Large intestine (tissue), 3 donors: ENCODE results near the gene WDR64. TPM values are rescaled to one million over a fixed set of nuclear protein-coding genes. Genes with fewer than 3 reads are reported as not detected.

Source experiments
- DNase-seq, 2 donors: peaks; one replicate each; pipeline versions ENCODE4 v3.0.0 to v3.0.0-alpha.2; 2013
- H3K27ac ChIP-seq: one replicate; pipeline ENCODE4 v1.5.1; 2013; ENCODE audit warnings: low read length
- H3K27me3 ChIP-seq: 2 replicates; pipeline ENCODE4 v1.6.1; 2013; ENCODE audit warnings: low read length; ENCODE audit not compliant: control insufficient read depth, insufficient read depth
- H3K36me3 ChIP-seq: 2 replicates; pipeline ENCODE4 v1.6.1; 2013; ENCODE audit warnings: low read length; ENCODE audit not compliant: control insufficient read depth, insufficient read depth
- H3K4me1 ChIP-seq: one replicate; pipeline ENCODE4 v1.6.1; 2013; ENCODE audit warnings: low read length; ENCODE audit not compliant: control insufficient read depth, insufficient read depth
- H3K4me3 ChIP-seq: one replicate; pipeline ENCODE4 v1.5.1; 2013; ENCODE audit warnings: low read length
- H3K9me3 ChIP-seq: one replicate; pipeline ENCODE4 v1.6.1; 2013; ENCODE audit warnings: mild to moderate bottlenecking, low read depth, low read length, moderate library complexity; ENCODE audit not compliant: control insufficient read depth
- WGBS: methylation state at CpG from one replicate; pipeline ENCODE4 v1.1.5; 2013; ENCODE audit warnings: low lambda C conversion rate; ENCODE audit not compliant: insufficient coverage; 5-methylcytosine and 5-hydroxymethylcytosine counted together
- polyA plus RNA-seq: library from polyadenylated mRNA; unstranded; fragments of 120-200 nt; gene quantifications from one replicate; pipeline ENCODE4 v1.2.1, GENCODE V29; 2013

Gene WDR64
- polyA plus RNA-seq, 1 donor: 0.03 TPM

DNA sequence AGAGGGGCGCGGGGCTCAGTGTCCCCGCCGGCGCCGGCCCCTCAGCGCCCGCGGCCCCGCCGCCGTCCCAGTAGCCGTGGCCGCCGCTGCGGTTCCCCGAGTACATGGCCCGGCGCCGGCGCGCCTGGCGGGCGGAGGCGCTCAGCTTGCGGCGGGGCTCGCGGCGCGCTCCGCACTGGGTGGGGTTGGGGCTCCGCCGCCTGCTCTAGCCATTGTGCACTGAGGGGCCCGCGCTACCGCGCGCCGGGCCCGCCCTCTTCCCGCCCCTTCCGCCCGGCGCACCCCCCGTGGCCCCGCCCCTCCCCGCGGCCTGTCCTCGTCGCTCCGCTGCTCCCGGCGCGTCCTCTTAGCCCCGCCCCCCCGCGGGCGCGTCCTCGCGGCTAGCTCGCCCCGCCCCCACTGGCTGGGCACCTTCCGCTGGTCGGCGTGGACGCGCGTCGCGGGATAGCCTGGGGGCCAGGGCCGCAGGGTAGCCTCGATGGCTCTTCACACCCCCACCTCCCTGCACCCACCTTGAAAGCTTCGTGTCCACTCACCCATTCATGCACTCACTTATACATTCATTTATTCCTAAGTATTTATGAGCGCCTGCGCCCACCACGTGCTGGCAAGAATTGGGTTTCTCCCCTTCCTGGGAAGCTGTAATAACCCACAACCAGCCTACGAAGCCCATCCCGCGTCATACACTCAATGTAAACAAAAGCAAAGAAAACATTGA is 11.8 kb upstream of the WDR64 start, which contains the start of the genes CHML and OPN3:
Gene CHML (minus strand): TSS at position 221 of the 718 bp plus-strand sequence. CDS start 4,603 bp downstream, outside the sequence.
Gene OPN3 (minus strand): TSS at position 221 of the 718 bp plus-strand sequence. CDS start 115 bp downstream, at position 106.
- no peaks in the 10 kb centered on the region for H3K27me3 ChIP-seq
- H3K4me1 ChIP-seq: peaks cover 18% of the 10 kb centered on the region
- H3K36me3 ChIP-seq: peaks cover 3% of the 10 kb centered on the region
- peak within 1 kb of the TSS; percentile 91 for H3K27ac ChIP-seq
- H3K4me3 ChIP-seq: peak within 1 kb of the TSS; percentile 95
- DNase-seq: peak; percentile 91 to 93
- no CpG with 5 or more reads among the region's 81 CpGs for WGBS
- no peaks in the 10 kb centered on the region for H3K9me3 ChIP-seq

DNA sequence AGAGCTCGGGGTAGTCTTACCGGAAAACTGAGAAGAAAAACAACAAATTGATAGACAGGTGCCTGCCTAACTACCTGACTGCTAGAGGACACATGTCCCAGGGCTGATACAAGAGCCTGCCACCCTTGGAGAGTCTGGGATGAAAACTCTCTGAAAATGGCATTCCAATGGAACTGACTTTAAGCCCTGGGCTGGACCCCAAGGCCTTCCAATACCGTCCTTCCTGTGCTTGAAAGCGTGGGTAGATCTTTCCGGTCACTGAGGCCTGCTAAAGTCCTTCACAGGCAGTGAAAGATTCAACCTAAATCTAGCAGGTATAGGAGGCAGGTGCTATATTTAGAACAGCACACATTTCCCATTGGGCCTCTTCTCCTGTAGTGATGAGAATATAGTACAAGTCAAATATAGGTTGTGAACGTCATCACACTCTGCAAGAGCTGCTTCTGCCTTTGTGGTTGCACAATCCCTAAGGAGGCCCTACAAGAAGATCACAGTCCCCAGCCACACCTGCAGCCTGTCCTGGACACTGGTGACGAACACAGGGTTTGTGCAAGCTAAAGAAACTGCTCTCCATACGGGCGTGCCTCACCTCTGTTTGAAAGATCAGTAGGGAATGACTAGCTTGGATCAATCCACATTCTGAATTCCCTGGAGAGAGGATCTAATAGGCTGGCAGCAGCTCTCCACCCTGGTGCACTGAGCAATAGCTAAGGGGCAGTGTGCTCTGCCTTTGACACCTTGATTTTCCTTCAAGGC is 11.0 kb upstream of the WDR64 start:
- Histone ChIP-seq H3K27me3 (no peaks in the 10 kb centered on the region), H3K27ac (peak overlapping the region; percentile 91), H3K36me3 (no peaks in the 10 kb centered on the region), H3K4me3 (peak overlapping the region; percentile 54), H3K9me3 (no peaks in the 10 kb centered on the region), H3K4me1 (peaks cover 18% of the 10 kb centered on the region)
- peak; percentile 85 to 89 for DNase-seq
- no CpG with 5 or more reads among the region's 9 CpGs for WGBS

DNA sequence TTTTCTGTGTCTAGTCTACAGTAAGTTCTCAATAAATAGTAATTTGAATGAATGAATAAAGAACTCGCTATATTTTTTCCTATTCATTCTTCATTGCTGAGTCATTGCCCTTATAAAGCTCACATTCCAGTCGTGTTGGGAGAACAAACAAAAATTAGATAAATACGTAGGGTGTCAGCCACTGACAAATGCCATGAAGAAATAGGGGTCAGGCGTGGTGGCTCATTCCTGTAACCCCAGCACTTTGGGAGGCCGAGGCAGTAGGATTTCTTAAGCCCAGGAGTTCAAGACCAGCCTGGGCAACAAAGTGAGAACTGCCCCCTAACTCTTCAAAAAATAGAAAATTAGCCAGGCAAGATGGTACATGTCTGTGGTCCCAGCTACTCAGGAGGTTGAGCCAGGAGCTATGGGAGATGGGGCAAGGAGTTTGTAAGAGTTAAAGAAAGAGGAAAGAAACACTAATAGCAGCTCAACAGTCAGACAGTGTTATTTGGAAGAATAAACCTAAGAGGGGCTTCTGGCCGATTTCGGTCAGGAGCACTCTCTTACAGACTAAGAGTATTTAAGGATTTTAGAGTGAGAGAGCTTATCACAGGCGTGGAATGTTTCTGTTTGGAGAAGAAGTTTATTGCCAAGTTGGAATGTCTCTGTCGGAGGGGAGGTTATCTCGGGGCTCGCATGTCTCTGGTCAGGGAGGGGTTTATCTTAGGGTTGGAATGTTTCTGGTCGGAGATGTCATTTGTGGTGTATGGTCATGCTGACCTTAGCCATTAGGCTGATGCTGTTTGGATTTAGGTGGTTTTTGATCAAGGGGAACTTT is 10.1 kb upstream of the WDR64 start:
- no peaks in the 10 kb centered on the region for H3K9me3 ChIP-seq
- no peak overlapping the region for H3K4me3 ChIP-seq
- H3K27ac ChIP-seq: peak overlapping the region; percentile 91
- H3K27me3 ChIP-seq: no peaks in the 10 kb centered on the region
- WGBS: 53% methylated on average over 3 of the region's 12 CpGs
- no peaks in the 10 kb centered on the region for H3K36me3 ChIP-seq
- no peak for DNase-seq
- peaks cover 18% of the 10 kb centered on the region for H3K4me1 ChIP-seq

DNA sequence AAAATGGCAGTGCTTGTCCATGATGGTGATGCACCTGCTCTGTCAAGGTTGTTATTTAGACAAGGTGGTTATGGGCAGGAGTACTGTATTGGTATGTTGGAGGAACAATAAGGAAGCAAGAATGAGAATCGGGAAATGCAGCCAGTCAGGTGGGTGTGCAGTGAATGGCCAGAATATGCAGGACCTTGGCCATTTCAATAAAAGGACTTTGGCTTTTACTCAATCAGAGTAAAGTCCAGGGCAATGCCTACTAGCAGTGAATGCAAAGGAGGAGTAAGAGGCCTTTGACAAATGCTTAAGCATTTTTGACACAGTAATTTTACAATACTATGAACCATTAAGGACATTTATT is 9.5 kb upstream of the WDR64 start:
- peaks cover 18% of the 10 kb centered on the region for H3K4me1 ChIP-seq
- no CpG with 5 or more reads among the region's 1 CpG for WGBS
- no peaks in the 10 kb centered on the region for H3K36me3 ChIP-seq
- H3K4me3 ChIP-seq: no peak overlapping the region
- peak; percentile 62 to 82 for DNase-seq
- H3K27ac ChIP-seq: peak overlapping the region; percentile 91
- no peaks in the 10 kb centered on the region for H3K9me3 ChIP-seq
- H3K27me3 ChIP-seq: no peaks in the 10 kb centered on the region

DNA sequence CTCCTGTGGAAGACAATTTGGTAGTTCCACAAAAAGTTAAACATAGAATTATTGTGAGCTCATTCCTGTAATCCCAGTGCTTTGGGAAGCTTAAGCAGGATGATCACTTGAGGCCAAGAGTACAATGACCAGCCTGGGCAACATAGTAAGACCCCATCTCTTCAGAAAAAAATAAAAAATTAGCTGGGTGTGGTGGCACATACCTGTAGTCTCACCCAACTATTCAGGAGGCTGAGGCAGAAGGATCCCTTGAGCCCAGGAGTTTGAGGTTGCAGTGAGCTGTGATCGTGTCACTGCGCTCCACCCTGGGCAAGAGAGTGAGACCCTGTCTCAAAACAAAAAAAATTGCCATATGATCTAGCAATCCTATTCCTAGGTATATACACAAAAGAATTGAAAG is 7.8 kb upstream of the WDR64 start:
- H3K9me3 ChIP-seq: no peaks in the 10 kb centered on the region
- no peak overlapping the region for H3K4me3 ChIP-seq
- H3K36me3 ChIP-seq: no peaks in the 10 kb centered on the region
- no peaks in the 10 kb centered on the region for H3K27me3 ChIP-seq
- no peak for DNase-seq
- no CpG with 5 or more reads among the region's 2 CpGs for WGBS
- peaks cover 18% of the 10 kb centered on the region for H3K4me1 ChIP-seq
- no peak overlapping the region for H3K27ac ChIP-seq

DNA sequence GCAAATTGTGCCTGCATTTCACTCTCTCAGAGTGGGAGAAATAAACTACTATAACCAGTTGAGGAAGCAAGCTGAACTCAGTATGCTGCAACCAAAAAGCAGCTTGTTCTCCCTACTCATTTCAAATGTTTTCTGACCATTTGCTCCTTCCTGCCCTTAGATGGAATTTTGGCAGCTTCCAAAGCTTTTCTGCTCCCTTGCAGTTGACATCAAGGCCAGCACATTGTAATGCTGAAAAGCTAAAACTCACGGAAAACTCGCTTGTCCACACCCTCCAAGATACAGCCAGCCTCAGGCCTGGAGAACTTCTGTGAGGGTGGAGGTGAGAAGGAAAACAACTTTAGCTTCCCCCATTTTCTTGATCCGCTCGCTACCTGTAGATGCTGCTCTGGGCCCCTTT is 6.9 kb upstream of the WDR64 start:
- Histone ChIP-seq H3K36me3 (no peaks in the 10 kb centered on the region), H3K4me3 (no peak overlapping the region), H3K4me1 (peaks cover 18% of the 10 kb centered on the region), H3K27ac (no peak overlapping the region), H3K9me3 (no peaks in the 10 kb centered on the region), H3K27me3 (no peaks in the 10 kb centered on the region)
- DNase-seq: no peak
- no CpG with 5 or more reads among the region's 4 CpGs for WGBS

DNA sequence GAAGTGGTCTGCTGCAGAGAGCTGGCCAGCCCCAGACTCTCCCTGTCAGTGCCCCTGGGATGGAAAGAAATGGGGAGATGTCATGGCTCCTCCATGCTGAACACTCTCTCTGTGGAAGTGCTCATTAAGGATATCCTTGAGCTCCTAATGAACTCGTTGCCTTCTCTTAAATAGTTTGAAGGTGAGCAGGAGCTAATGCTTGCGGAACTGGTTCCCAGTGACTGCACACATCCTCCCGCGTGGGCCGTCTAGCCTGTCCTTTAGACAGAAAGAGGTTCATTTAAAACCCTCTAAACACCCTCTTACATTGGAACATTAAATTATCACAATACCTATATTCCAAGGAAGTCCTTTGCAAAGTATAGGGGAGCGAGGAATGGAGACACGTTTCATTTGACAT is 5.9 kb upstream of the WDR64 start:
- DNase-seq: no peak
- H3K27me3 ChIP-seq: no peaks in the 10 kb centered on the region
- H3K4me1 ChIP-seq: peaks cover 12% of the 10 kb centered on the region
- H3K36me3 ChIP-seq: no peaks in the 10 kb centered on the region
- no peak overlapping the region for H3K27ac ChIP-seq
- H3K9me3 ChIP-seq: no peaks in the 10 kb centered on the region
- no peak overlapping the region for H3K4me3 ChIP-seq
- WGBS: no CpG with 5 or more reads among the region's 7 CpGs

DNA sequence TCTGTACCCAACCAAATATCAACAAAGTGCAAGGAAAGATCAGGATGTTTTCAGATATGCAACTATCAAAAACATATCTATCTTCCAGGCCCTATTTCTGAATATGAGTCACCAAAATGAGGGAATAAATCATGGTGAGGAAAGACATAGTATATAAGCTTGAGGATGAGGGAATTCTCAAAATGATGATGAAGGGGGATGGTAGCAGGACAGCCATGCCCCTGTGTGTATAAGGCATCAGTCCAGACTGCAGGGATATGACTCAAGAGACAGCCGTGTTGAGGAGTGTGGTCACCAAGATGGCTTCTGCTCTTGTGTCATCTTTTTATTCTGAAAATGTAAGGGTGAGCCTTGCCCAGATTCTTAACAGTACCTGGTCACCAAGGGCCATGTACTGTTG is 4.4 kb upstream of the WDR64 start:
- DNase-seq: no peak
- Histone ChIP-seq H3K4me3 (no peak overlapping the region), H3K27ac (no peak overlapping the region), H3K9me3 (no peaks in the 10 kb centered on the region), H3K36me3 (no peaks in the 10 kb centered on the region), H3K27me3 (no peaks in the 10 kb centered on the region), H3K4me1 (no peaks in the 10 kb centered on the region)
- no CpG with 5 or more reads among the region's 1 CpG for WGBS

DNA sequence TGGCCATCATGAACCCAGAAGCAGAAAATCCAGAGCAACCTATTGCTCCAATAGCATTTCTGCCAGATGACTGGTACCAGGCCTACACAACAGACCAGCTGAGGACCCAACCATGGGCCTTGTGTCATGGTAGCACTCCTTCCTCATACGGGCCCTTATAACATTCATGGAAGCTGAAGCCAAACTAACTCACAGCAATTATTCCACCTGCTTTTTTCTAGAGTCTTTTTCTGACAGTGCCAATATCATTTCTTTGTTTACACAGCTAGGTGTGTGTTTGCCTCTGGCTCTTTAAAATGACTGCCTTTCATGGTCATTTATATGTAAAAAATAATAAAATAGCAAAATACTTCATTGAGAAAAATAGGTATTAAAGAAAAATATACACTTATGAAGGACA is 3.9 kb upstream of the WDR64 start:
- Histone ChIP-seq H3K9me3 (no peaks in the 10 kb centered on the region), H3K27me3 (peaks cover 2% of the 10 kb centered on the region), H3K36me3 (no peaks in the 10 kb centered on the region), H3K27ac (no peak overlapping the region), H3K4me3 (no peak overlapping the region), H3K4me1 (no peaks in the 10 kb centered on the region)
- 88% methylated on average over 1 of the region's 1 CpG for WGBS
- DNase-seq: no peak

DNA sequence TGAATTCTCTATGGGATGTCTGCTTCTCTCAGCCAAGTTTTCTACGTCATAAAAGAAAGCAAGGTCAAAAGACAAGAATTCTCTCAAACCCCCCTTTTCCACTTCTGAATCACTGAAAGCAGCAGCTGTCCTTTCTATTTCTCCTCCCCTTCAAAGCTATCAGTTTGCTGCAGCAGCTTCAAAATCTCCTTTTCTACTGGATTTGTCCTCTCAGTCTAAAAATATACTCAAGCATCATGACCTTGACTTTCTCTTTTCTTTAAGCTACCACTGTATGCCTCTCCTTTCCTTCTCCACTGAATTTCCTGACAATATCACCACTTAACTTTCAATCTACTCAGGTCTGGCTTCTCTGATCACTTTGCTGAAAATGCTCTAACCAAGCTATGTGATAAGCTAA is 1.9 kb downstream of the WDR64 start:
- no peak overlapping the region for H3K4me3 ChIP-seq
- DNase-seq: no peak
- WGBS: no CpG with 5 or more reads among the region's 1 CpG
- H3K4me1 ChIP-seq: no peaks in the 10 kb centered on the region
- H3K9me3 ChIP-seq: no peaks in the 10 kb centered on the region
- H3K27me3 ChIP-seq: peaks cover 2% of the 10 kb centered on the region
- H3K36me3 ChIP-seq: no peaks in the 10 kb centered on the region
- H3K27ac ChIP-seq: no peak overlapping the region
